ENCODE measurements around the gene MRPL41. TPM values are rescaled to one million over a fixed set of nuclear protein-coding genes. Genes with fewer than 3 reads are reported as not detected.
A peak's percentile ranks its signal among the peaks of the same experiment; 100 is the strongest.

Gene MRPL41
- total and polyA plus RNA-seq, 2 of the 13 experiments (the other 11 are each of a cell fraction or from before 2014, with no cell fraction given), result 20.9 to 54.0 TPM

DNA sequence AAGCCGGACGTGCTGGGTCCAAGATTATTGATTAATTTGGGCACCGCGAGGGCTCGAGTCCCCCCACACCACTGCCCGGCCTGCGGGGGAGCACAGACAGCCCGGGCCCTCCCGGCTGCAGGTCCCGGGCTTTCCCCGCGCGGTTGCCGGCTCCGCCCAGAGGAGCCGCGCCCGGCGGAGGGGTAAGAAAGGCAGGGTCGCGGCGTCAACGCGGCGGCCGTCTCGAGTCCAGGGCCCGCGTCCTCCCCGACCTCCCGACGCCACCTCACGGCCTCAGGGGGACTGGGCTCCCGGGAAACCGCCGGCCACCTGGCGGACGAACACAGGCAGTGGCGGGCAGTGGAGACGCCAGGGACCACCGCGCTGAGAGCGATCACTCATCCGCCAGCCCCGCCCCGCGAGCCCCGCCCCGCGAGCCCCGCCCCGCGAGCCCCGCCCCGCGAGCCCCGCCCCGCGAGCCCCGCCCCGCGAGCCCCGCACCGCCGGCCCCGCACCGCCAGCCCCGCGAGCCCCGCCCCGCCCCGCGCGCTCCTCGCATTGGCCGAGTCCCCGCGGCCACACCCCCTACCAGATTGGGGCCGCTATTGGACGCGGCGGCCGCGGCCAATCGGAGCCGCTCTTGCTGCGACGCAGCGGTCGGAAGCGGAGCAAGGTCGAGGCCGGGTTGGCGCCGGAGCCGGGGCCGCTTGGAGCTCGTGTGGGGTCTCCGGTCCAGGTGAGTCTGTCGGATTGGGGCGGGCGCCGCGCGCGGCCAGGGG lies at the start of gene MRPL41 (continued):
- TF ChIP-seq ZNF800 (CRISPR knock-in tag; IDR thresholded peaks at IDR 0.05), result no peak; the same call in 1 of the 2 replicates
- TF ChIP-seq, protein P1, sequence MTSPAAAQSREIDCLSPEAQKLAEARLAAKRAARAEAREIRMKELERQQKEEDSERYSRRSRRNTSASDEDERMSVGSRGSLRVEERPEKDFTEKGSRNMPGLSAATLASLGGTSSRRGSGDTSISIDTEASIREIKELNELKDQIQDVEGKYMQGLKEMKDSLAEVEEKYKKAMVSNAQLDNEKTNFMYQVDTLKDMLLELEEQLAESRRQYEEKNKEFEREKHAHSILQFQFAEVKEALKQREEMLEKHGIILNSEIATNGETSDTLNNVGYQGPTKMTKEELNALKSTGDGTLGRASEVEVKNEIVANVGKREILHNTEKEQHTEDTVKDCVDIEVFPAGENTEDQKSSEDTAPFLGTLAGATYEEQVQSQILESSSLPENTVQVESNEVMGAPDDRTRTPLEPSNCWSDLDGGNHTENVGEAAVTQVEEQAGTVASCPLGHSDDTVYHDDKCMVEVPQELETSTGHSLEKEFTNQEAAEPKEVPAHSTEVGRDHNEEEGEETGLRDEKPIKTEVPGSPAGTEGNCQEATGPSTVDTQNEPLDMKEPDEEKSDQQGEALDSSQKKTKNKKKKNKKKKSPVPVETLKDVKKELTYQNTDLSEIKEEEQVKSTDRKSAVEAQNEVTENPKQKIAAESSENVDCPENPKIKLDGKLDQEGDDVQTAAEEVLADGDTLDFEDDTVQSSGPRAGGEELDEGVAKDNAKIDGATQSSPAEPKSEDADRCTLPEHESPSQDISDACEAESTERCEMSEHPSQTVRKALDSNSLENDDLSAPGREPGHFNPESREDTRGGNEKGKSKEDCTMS (CRISPR knock-in tag; conservative IDR thresholded peaks at IDR 0.05), result no peak
- TF ChIP-seq, protein P2, sequence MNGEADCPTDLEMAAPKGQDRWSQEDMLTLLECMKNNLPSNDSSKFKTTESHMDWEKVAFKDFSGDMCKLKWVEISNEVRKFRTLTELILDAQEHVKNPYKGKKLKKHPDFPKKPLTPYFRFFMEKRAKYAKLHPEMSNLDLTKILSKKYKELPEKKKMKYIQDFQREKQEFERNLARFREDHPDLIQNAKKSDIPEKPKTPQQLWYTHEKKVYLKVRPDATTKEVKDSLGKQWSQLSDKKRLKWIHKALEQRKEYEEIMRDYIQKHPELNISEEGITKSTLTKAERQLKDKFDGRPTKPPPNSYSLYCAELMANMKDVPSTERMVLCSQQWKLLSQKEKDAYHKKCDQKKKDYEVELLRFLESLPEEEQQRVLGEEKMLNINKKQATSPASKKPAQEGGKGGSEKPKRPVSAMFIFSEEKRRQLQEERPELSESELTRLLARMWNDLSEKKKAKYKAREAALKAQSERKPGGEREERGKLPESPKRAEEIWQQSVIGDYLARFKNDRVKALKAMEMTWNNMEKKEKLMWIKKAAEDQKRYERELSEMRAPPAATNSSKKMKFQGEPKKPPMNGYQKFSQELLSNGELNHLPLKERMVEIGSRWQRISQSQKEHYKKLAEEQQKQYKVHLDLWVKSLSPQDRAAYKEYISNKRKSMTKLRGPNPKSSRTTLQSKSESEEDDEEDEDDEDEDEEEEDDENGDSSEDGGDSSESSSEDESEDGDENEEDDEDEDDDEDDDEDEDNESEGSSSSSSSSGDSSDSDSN (CRISPR knock-in tag; IDR thresholded peaks at IDR 0.05), result peak; percentile 64
- TF ChIP-seq, protein P3, sequence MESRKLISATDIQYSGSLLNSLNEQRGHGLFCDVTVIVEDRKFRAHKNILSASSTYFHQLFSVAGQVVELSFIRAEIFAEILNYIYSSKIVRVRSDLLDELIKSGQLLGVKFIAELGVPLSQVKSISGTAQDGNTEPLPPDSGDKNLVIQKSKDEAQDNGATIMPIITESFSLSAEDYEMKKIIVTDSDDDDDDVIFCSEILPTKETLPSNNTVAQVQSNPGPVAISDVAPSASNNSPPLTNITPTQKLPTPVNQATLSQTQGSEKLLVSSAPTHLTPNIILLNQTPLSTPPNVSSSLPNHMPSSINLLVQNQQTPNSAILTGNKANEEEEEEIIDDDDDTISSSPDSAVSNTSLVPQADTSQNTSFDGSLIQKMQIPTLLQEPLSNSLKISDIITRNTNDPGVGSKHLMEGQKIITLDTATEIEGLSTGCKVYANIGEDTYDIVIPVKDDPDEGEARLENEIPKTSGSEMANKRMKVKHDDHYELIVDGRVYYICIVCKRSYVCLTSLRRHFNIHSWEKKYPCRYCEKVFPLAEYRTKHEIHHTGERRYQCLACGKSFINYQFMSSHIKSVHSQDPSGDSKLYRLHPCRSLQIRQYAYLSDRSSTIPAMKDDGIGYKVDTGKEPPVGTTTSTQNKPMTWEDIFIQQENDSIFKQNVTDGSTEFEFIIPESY (CRISPR knock-in tag; IDR thresholded peaks at IDR 0.05), result no peak; the same call in 1 of the 2 replicates
- TF ChIP-seq ZNF768 (CRISPR knock-in tag; IDR thresholded peaks at IDR 0.05), result no peak
- TF ChIP-seq ZFP37 (CRISPR knock-in tag; IDR thresholded peaks at IDR 0.05; ENCODE audit: borderline replicate concordance), result no peak
- TF ChIP-seq TBP (CRISPR knock-in tag; IDR thresholded peaks at IDR 0.05), result no peak
- no peak for TF ChIP-seq THYN1 (CRISPR knock-in tag; IDR thresholded peaks at IDR 0.05; ENCODE audit: borderline replicate concordance, low read depth)
- no peak for TF ChIP-seq ZFYVE20 (CRISPR knock-in tag; IDR thresholded peaks at IDR 0.05; ENCODE audit: borderline replicate concordance, low read depth)
- TF ChIP-seq CREB3 (CRISPR knock-in tag; IDR thresholded peaks at IDR 0.05), result no peak
- TF ChIP-seq SATB2 (CRISPR knock-in tag; IDR thresholded peaks at IDR 0.05), result no peak
- 0 out of 2 replicates have a peak, but pooled peaks have one; percentile 34 for TF ChIP-seq ZMYM4 (CRISPR knock-in tag; IDR thresholded peaks at IDR 0.05)
- no peak for TF ChIP-seq ZNF383 (CRISPR knock-in tag; IDR thresholded peaks at IDR 0.05; ENCODE audit: borderline replicate concordance)
- peak; percentile 33; the same call in 1 of the 2 replicates for TF ChIP-seq NR2C2 (CRISPR knock-in tag; IDR thresholded peaks at IDR 0.05; ENCODE audit: borderline replicate concordance)
- TF ChIP-seq, protein P4, sequence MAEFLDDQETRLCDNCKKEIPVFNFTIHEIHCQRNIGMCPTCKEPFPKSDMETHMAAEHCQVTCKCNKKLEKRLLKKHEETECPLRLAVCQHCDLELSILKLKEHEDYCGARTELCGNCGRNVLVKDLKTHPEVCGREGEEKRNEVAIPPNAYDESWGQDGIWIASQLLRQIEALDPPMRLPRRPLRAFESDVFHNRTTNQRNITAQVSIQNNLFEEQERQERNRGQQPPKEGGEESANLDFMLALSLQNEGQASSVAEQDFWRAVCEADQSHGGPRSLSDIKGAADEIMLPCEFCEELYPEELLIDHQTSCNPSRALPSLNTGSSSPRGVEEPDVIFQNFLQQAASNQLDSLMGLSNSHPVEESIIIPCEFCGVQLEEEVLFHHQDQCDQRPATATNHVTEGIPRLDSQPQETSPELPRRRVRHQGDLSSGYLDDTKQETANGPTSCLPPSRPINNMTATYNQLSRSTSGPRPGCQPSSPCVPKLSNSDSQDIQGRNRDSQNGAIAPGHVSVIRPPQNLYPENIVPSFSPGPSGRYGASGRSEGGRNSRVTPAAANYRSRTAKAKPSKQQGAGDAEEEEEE (CRISPR knock-in tag; IDR thresholded peaks at IDR 0.05; ENCODE audit: borderline replicate concordance), result no peak
- no peak for TF ChIP-seq SETDB1 (CRISPR knock-in tag; IDR thresholded peaks at IDR 0.05; ENCODE audit: borderline replicate concordance)

Data from HepG2 (cell line).